Heart right ventricle (tissue), 16 donors: ENCODE results near the gene CACNG4. TPM values are rescaled to one million over a fixed set of nuclear protein-coding genes. Genes with fewer than 3 reads are reported as not detected.
"Not testable (repeated sequence)": the region's sequence is repeated elsewhere in the genome, so short reads cannot be mapped to it uniquely, and the experiment has no call there.

Experiments
- ATAC-seq, 8 donors: fragments of 200-7000 bp; cut with Tn5 transposase; one replicate each; pipeline ENCODE4 v1.9.1; 2020; ENCODE audit warnings: mild to moderate bottlenecking in 8 of 8, moderate library complexity in 8 of 8, moderate number of reproducible peaks in 1 of 8
- DNase-seq, 2 donors: peaks; one replicate each; pipeline ENCODE4 v3.0.0-alpha.2; 2020
- H3K27ac ChIP-seq, 10 donors: fragments of 200-600 bp; sonication (generic) in 2 of 10; one replicate each; pipeline versions ENCODE4 v1.5.0 to v1.8.0; 2020 to 2022; ENCODE audit warnings: mild to moderate bottlenecking in 3 of 10
- H3K27me3 ChIP-seq, 7 donors: fragments of 200-600 bp; one replicate each; pipeline ENCODE4 v1.8.0; 2021 to 2022; ENCODE audit warnings: mild to moderate bottlenecking in 2 of 7
- H3K36me3 ChIP-seq, 9 donors: fragments of 200-600 bp; sonication (generic) in 1 of 9; one replicate each; pipeline versions ENCODE4 v1.5.0 to v1.8.0; 2020 to 2022; ENCODE audit warnings: mild to moderate bottlenecking in 2 of 9
- H3K4me1 ChIP-seq, 9 donors: fragments of 200-600 bp; sonication (generic) in 1 of 9; one replicate each; pipeline versions ENCODE4 v1.5.0 to v1.8.0; 2020 to 2022; ENCODE audit warnings: mild to moderate bottlenecking in 4 of 9
- H3K4me3 ChIP-seq, 10 donors: fragments of 200-600 bp; sonication (generic) in 2 of 10; one replicate each; pipeline versions ENCODE4 v1.5.0 to v1.8.0; 2020 to 2022; ENCODE audit warnings: mild to moderate bottlenecking in 7 of 10, moderate library complexity in 2 of 10
- H3K9me3 ChIP-seq, 11 donors: fragments of 200-600 bp in 10 of 11; sonication (generic) in 2 of 11; one replicate each; pipeline versions ENCODE4 v1.5.0 to v1.8.0; 2013 to 2022; ENCODE audit warnings: mild to moderate bottlenecking in 2 of 11, control low read depth in 1 of 11, moderate library complexity in 1 of 11
- WGBS, 2 donors: extraction: QIAGEN DNeasy Blood & Tissue Kit; methylation state at CpG; one replicate each; pipeline ENCODE4 v1.1.7; 2013; ENCODE audit warnings: inconsistent platforms in 1 of 2; 5-methylcytosine and 5-hydroxymethylcytosine counted together
- intact Hi-C, 10 donors: fragments of 100-400 bp; cut with DNase I; formaldehyde crosslinking; loops; one replicate each; pipeline versions ENCODE4 v1.11.1 to v1.14.2; 2022
- polyA plus RNA-seq, 2 donors: library from polyadenylated mRNA; stranded (reverse); fragments of 200-250 nt; gene quantifications; one replicate each; pipeline ENCODE4 v1.2.3, GENCODE V29; 2013
- total RNA-seq, 10 donors: library from RNA; stranded (reverse); fragmentation: NEBNext Ultra II Directional in 3 of 10; extraction: Animal tissue kit (Norgen Biotek cat#: 25700) in 3 of 10; gene quantifications; one replicate each; pipeline versions ENCODE4 v1.2.1 to v1.2.4, GENCODE V29; 2021 to 2023
- TF ChIP-seq, protein P1 (sequence below), 9 donors: fragments of 200-600 bp; sonication (generic) in 2 of 9; IDR thresholded peaks; one replicate each; pipeline versions ENCODE4 v1.5.0 to v1.8.0; 2021 to 2022; ENCODE audit warnings: antibody characterized with exemption in 9 of 9, mild to moderate bottlenecking in 5 of 9, moderate library complexity in 1 of 9
- donor health status: Arrhythmogenic right ventricular cardiomyopathy.
- donor health status: ischemic (EF 13 %, LVEDD 7.1; RV severe dilation, severe dysfunction).
- donor health status: healthy with polysubstance abuse.
- donor health status: DM: no; HTN: yes; CAD: no.
- donor health status: DM: no; HTN: no; CAD: no.
- donor health status: ischemic (EF 25% LVEDD 6.9; RV normal size, moderate dysfunction).
- donor health status: ischemic (EF 25% LVEDD 5.7; RV mildly dilated, moderate dysfunction).
- donor health status: healthy.
- donor health status: DM: yes; HTN: yes; CAD: no.
- donor health status: Ischemic cardiomyopathy.
- donor health status: ischemic (EF 35%, LVEDD 5.7; RV mildly dilated, moderate dysfunction).
- donor health status: nonischemic (EF 11% LVEDD 7.7; RV severe dilation, severe dysfunction).
- donor health status: DM: yes; HTN: yes; CAD: no.
- donor health status: PGD.
- donor health status: ischemic (EF 29% LVEDD 5.4; RV normal size, mild dysfunction).
- donor health status: nonischemic (EF 23%, LVEDD 6.1; RV moderate dilation, normal function).

CACNG4 gene
- total and polyA plus RNA-seq, 12 donors = 0.06 to 0.11 (median 0.07) TPM; not detected in 7

GRCh38 chr17:67035131-67036083, 70.9 kb downstream of the CACNG4 start:
- Histone ChIP-seq H3K36me3 (no peaks in the 10 kb centered on the region), H3K4me3 (no peak overlapping the region), H3K27me3 (no peaks in the 10 kb centered on the region), H3K4me1 (no peaks in the 10 kb centered on the region), H3K9me3 (no peaks in the 10 kb centered on the region), H3K27ac (no peak overlapping the region)
- intact Hi-C loops = no loop called here
- DNase-seq (no peak), ATAC-seq (no peak)
- TF ChIP-seq, protein P1, sequence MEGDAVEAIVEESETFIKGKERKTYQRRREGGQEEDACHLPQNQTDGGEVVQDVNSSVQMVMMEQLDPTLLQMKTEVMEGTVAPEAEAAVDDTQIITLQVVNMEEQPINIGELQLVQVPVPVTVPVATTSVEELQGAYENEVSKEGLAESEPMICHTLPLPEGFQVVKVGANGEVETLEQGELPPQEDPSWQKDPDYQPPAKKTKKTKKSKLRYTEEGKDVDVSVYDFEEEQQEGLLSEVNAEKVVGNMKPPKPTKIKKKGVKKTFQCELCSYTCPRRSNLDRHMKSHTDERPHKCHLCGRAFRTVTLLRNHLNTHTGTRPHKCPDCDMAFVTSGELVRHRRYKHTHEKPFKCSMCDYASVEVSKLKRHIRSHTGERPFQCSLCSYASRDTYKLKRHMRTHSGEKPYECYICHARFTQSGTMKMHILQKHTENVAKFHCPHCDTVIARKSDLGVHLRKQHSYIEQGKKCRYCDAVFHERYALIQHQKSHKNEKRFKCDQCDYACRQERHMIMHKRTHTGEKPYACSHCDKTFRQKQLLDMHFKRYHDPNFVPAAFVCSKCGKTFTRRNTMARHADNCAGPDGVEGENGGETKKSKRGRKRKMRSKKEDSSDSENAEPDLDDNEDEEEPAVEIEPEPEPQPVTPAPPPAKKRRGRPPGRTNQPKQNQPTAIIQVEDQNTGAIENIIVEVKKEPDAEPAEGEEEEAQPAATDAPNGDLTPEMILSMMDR (IDR thresholded peaks at IDR 0.05) = no peak
- WGBS, 2 donors = 80 to 85% methylated on average over 11 of the region's 11 CpGs

GRCh38 chr17:67038861-67039365, 74.4 kb downstream of the CACNG4 start:
- H3K27me3 ChIP-seq = no peaks in the 10 kb centered on the region
- no peak overlapping the region for H3K27ac ChIP-seq
- no peak for DNase-seq
- no peaks in the 10 kb centered on the region for H3K4me1 ChIP-seq
- H3K4me3 ChIP-seq = no peak overlapping the region
- no peaks in the 10 kb centered on the region for H3K36me3 ChIP-seq
- no peak for ATAC-seq
- intact Hi-C loops = no loop called here
- H3K9me3 ChIP-seq = no peaks in the 10 kb centered on the region
- 36 to 43% methylated on average over 5 of the region's 5 CpGs for WGBS, 2 donors
- TF ChIP-seq, protein P1 (IDR thresholded peaks at IDR 0.05) = no peak

DNA sequence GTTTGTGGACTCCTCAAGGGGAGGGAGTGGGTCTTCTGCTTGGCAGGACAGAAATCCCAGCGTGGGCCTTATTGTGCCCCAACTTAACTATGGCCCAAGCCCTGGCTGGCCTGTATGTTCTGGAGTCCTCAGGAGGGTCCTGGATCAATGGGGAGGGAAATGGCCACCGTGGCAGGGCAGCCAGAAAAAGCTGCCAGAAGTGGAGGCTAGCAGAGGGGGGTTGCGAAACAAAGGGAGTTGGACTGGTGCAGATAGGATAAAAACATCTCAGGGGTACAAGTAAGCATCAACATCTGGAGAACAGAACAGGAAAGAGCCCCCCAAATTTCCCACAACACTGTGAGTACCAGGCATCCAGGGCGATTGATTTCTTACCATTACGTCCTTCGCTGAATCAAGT, 76.1 kb downstream of the CACNG4 start:
- H3K27ac ChIP-seq = no peak overlapping the region
- intact Hi-C loops = no loop called here
- ATAC-seq = no peak

GRCh38 chr17:67041119-67041518, 76.6 kb downstream of the CACNG4 start:
- DNase-seq, H3K9me3 ChIP-seq, H3K36me3 ChIP-seq, H3K4me3 ChIP-seq, intact Hi-C loops, H3K27ac ChIP-seq, H3K27me3 ChIP-seq, ATAC-seq: not testable (repeated sequence)
- peaks cover 0 to 11% (median 0%) of the 10 kb centered on the region in 9 donors for H3K4me1 ChIP-seq
- WGBS, 2 donors = 90 to 92% methylated on average over 5 of the region's 5 CpGs

More for the DNA sequence above, 76.1 kb downstream of the CACNG4 start:
- WGBS, 2 donors = 88 to 89% methylated on average over 6 of the region's 6 CpGs
- H3K9me3 ChIP-seq = no peaks in the 10 kb centered on the region
- H3K36me3 ChIP-seq = no peaks in the 10 kb centered on the region
- TF ChIP-seq, protein P1 (IDR thresholded peaks at IDR 0.05) = no peak
- no peak for DNase-seq
- H3K27me3 ChIP-seq = no peaks in the 10 kb centered on the region
- no peak overlapping the region for H3K4me3 ChIP-seq
- H3K4me1 ChIP-seq = peaks cover 0 to 11% (median 0%) of the 10 kb centered on the region in 9 donors

GRCh38 chr17:67041531-67041930, 77.0 kb downstream of the CACNG4 start:
- TF ChIP-seq, protein P1 (IDR thresholded peaks at IDR 0.05) = no peak
- DNase-seq (no peak), ATAC-seq (no peak)
- intact Hi-C loops = no loop called here
- H3K27ac ChIP-seq = no peak overlapping the region
- WGBS, 2 donors = 76 to 81% methylated on average over 7 of the region's 7 CpGs
- H3K27me3 ChIP-seq = no peaks in the 10 kb centered on the region
- H3K36me3 ChIP-seq = no peaks in the 10 kb centered on the region
- H3K4me3 ChIP-seq = no peak overlapping the region
- no peaks in the 10 kb centered on the region for H3K9me3 ChIP-seq
- H3K4me1 ChIP-seq = peaks cover 0 to 11% (median 0%) of the 10 kb centered on the region in 9 donors
